NCI-H1417 treated with DMSO at 0.1 percent for 48 hours (cell line): ENCODE measurements around the gene CACNA1A.
"Not testable (repeated sequence)": the region's sequence is repeated elsewhere in the genome, so short reads cannot be mapped to it uniquely, and the experiment has no call there.

ENCODE experiments used
- DNase-seq: peaks from one replicate; lab custom pipeline; 2025; lab: John Stamatoyannopoulos, UW

The CACNA1A gene

GRCh38 chr19:13366529-13367143, 139.6 kb downstream of the CACNA1A start:
- no peak for DNase-seq

DNA sequence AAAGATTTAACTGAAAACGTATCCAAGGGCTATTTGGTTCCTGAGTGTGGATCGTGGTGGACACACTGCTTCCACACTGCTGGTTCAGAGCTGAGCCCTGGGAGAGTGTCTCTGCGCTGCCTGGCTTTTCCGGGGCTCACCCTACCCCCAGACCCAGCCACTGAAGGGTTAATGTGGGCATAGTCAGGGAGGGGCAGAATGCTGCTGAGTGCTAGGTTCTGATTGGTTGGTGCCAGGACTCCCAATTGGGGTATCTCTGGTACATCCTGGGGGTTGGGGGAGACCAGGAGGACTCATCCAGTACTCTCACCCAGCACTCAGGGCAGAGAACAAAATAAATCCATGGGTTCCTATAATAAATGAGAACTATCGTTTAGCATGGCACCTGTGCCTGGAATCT, 142.3 kb downstream of the CACNA1A start:
- no peak for DNase-seq

GRCh38 chr19:13363245-13363644, 143.0 kb downstream of the CACNA1A start:
- no peak for DNase-seq

GRCh38 chr19:13362668-13363067, 143.6 kb downstream of the CACNA1A start:
- no peak for DNase-seq

- not testable (repeated sequence) for DNase-seq
These were observed 144.6 kb downstream of the CACNA1A start for GRCh38 chr19:13361726-13362125.

GRCh38 chr19:13356686-13357280, 149.5 kb downstream of the CACNA1A start:
- no peak for DNase-seq

DNA sequence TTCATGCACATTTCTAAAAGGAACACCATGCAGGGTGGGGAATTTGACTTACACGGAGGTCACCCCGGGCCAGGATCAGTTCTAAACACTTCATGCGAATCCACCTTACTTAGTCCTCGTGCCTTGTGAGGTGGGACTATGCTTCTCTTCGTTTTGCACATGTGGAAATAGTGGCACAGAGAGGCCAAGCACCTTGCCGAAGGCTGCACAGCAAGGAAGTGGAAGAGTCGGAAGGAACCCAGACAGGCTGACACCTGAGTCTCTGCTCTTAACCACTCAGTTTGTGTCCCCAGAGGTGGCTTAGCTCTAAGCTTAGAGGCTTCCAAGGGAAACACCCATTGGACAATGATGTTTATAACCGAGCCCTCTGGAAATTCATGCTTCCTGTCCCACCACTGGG, 150.1 kb downstream of the CACNA1A start:
- DNase-seq, result no peak

GRCh38 chr19:13355356-13355755, 150.9 kb downstream of the CACNA1A start:
- no peak for DNase-seq

DNA sequence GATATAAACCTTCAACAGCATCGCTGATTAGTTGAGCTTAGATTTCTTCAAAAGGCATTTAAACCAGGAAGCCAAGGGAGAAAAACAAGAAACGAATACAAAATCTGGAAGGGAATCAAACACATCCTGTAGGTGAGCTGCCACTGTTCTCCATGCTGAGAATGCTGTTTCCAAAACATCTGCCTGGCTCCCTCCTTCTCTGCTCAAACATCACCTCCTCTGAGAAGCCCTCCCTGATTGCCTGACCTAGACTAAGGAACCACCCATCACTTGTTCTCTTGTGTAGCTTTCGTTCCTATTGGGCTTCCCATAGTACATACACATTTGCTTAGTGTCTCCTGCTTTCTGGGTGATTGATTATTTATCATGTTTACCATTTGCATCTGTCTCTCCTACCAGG, 152.7 kb downstream of the CACNA1A start:
- no peak for DNase-seq

DNA sequence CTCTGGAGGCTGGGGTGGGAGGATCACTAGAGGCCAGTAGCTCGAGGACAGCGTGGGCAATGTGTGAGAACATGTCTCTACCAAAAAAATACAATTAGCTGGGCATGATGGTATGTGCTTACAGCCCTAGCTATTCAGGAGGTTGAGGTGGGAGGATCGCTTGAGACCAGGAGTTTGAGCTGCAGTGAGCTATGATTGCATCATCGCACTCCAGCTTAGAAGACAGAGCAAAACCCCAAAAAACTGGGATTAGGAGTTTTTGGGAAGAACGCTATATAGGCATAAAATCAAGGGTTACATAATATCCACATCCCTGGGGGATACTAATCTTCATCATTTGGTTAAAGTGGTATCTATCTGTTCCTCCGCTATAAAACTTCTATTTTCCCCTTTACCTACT, 155.5 kb downstream of the CACNA1A start:
- DNase-seq, result no peak

- DNase-seq, result no peak
These were observed 156.2 kb downstream of the CACNA1A start for GRCh38 chr19:13350072-13350471.

- no peak for DNase-seq
These were observed 158.9 kb downstream of the CACNA1A start for GRCh38 chr19:13347367-13347766.

DNA sequence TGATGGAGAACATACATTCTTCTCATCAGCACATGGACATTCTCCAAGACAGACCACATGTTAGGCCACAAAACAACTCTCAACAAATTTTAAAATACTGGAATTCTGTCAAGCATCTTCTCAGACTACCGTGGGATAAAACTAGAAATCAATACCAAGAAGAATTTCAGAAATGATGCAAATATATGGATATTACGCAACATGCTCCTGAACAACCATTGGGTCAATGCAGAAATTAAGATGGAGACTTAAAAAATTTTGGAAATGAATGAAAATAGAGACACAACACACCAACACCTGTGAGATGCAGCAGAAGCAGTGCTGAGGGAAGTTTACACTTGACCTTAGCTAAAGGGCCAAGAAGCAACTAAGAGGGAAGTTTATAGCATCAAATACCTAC, 162.8 kb downstream of the CACNA1A start:
- no peak for DNase-seq

- DNase-seq, result no peak
These were observed 163.6 kb downstream of the CACNA1A start for GRCh38 chr19:13342672-13343071.

DNA sequence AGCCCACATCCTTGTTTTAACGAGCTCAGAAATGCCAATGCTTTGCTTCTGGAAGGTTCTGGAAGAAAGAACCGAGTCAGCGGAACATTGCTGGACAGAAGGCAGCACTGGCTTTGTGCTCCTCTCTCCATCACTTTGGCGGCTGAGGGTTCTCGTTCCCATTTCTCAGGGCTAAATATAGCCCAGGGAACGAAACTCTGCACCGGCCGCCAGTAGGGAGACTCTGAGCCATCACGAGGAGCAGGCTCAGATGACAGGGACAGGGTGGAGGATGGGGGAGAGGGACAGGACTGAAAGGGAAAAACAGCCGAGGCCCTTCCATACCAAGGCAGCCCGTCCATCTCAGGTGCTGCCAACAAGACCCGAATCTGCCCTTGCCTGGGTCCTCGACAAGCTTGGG, 166.4 kb downstream of the CACNA1A start:
- no peak for DNase-seq

DNA sequence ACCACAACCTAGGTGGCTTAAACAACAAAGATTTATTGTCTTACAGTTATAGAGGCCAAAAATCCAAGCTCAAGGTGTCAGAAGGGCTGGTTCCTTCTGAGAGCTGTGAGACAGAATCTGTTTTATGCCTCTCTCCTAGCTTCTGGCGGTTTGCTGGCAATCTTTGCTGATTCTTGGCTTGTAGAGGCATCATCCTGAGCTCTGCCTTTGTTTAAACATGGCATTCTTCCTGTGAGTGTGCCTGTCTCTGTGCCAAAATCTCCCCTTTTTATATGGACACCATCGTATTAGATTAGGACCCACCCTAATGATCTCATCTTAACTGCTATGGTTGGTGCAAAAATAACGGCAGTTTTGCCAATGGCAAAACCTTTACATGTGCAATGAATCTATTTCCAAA, 169.1 kb downstream of the CACNA1A start:
- DNase-seq, result no peak

DNA sequence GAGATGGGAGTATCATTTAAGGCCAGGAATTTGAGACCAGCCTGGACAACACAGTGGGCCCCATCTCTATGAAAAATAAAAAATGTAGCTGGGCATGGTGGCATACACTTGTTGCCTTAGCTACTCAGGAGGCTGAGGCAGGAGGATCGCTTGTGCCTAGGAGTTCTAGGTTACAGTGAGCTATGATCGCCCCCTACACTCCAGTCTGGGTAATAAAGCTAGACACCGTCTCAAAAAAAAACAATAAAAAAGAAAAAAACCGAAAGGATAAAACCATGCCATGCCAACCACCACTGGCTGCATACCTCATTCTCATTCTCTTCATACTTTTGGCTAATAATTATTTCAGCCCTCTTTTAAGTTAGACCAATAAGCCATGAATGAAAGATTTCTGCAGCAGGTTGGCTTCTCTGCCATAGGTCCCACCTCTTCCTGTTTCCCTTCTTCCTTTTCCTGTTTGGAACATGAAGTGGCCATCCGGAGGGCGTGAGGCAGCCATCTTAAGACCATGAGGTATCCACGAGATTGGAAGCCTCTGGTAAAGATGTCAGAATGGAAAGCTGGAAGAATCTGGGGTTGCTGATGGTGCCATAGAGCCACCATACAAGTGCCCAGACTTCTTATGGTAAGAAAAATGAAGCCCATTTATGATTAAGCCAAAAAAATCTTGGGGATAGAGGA, 171.3 kb downstream of the CACNA1A start:
- no peak for DNase-seq

- no peak for DNase-seq
These were observed 176.0 kb downstream of the CACNA1A start for GRCh38 chr19:13330285-13330684.

DNA sequence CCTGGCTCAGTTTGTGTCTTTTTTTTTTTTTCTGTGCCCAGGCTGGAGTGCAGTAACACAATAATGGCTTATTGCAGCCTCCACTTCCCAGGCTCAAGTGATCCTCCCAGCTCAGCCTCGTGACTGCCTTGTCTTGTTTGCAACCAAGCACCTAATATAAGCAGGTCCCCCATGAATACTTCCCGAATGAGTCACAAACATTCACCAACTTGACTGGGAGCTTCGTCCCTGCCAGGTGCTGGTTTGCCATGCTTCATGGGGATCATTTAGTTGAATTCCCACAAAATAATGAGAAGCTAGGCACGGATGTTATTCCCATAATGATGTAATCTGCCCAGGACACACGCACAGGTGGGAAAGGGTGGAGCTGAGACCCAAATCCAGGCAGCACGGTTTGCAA, 176.5 kb downstream of the CACNA1A start:
- DNase-seq, result no peak

GRCh38 chr19:13328241-13328640, 178.0 kb downstream of the CACNA1A start:
- DNase-seq, result no peak

DNA sequence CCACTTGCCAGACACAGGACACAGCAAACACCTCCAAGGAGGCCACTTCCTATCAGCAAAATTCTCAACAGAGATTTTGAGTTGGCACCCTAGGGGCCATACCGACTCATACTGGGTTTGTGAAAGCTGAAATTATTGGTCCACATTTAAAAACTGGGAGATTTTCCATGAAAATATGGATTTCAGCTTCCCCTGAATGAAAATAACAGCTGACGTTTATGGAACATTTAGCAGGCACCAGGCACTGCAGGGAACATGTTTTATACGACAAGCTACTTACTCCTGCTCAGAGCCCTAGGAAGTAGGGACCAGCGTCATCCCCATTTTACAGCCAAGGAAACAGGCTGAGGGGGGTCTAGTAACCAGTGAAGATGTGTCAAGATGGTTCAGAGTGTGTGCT, 186.8 kb downstream of the CACNA1A start:
- no peak for DNase-seq

GRCh38 chr19:13318190-13318589, 188.1 kb downstream of the CACNA1A start:
- no peak for DNase-seq

DNA sequence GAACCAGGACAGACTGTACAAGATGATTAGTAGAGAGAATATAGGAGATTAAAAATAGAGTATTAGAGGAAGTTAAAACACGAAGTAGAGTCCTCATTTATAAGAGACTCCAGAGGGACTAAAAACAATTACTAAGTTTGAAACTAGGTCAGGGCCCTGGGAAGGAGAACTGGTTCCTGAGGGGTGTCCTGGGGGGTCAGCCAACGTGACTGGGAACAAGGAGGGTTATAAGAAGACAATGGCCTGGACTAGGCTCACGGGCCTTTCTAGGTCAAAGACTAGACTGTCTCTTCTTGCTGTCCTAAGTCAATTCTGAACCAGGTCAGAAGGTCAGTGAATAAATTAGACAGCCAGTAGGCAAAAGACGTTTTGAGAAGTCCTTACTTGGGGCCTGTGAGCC, 190.8 kb downstream of the CACNA1A start:
- no peak for DNase-seq

- no peak for DNase-seq
These were observed 191.5 kb downstream of the CACNA1A start for GRCh38 chr19:13314761-13315160.
